HG03460 (cell line): ENCODE measurements around the gene RUFY1.
"Not testable (repeated sequence)": the region's sequence is repeated elsewhere in the genome, so short reads cannot be mapped to it uniquely, and the experiment has no call there.

ENCODE experiments used
- ATAC-seq: cut with Tn5 transposase; IDR thresholded peaks from one replicate; pipeline ENCODE4 v1.9.1; 2021; ENCODE audit not compliant: unreplicated experiment

Gene RUFY1

DNA sequence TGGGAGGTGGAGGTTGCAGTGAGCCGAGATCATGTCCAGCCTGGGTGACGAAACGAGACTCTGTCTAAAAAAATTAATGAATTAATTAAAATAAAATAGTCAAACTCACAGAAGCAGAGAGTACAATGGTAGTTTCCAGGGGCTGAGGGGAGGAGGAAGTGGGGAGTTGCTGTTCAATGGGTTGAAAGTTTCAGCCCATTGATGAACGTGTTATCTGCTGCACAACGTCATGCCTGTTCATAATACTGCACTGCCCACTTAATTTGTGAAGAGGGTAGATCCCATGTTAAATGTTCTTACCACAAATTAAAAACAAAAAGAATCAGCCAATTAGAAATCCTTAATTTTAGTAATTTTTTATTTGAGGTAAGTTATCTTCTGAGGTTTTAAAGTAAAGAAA lies 16.4 kb upstream of the RUFY1 start:
- ATAC-seq: peak; percentile 52

DNA sequence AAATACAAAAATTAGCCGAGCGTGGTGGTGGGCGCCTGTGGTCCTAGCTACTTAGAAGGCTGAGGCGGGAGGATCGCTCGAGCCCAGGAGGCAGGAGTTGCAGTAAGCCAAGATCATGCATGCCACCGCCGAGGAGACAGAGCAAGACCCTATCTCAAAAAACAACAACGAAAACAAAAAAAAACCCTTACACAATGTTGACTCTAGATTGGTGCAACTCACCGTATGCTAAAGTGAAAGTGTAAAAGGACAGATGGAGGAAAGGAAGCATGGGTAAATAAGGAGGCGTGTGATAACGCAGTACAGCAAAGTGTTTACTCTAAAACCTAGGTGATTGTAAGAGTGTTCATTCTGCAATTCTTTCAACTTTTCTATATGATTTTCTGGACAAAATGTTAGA lies 15.9 kb upstream of the RUFY1 start:
- ATAC-seq: peak; percentile 36

GRCh38 chr5:179536676-179537075 lies 13.7 kb upstream of the RUFY1 start:
- no peak for ATAC-seq

- ATAC-seq: no peak
Observed at GRCh38 chr5:179542170-179542569, 8.2 kb upstream of the RUFY1 start.

DNA sequence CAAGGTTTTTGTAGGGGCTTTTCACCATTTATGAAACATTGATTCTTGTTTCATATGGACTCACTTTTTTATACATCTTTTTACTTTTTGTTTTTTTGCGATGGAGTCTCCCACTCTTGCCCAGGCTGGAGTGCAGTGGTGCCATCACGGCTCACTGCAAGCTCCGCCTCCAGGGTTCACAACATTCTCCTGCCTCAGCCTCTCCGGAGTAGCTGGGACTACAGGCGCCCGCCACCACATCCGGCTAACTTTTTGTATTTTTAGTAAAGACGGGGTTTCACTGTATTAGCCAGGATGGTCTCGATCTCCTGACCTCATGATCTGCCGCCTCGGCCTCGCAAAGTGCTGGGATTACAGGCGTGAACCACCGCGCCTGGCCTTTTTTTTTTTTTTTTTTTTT lies 7.1 kb upstream of the RUFY1 start:
- ATAC-seq: not testable (repeated sequence)

GRCh38 chr5:179553006-179553405 lies 2.7 kb downstream of the RUFY1 start:
- ATAC-seq: no peak

DNA sequence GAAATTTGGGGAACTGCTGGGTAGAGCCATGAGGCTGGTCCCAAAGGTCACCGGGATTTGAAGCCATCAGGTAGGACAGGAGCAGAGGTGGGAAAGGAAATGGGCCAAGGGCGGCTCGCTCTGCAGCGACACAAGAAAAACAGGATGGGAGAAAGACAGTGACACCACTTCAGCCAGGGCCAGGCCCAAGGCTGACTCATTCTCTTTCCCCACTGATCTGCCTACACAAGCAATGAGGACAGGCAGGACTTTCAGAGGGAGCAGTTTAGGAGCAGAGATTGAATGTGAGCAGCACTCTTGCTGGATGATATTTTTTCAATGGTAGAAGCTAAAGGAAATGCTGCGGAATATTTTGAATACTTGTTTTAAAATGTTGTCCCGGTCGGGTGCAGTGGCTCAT lies 3.5 kb downstream of the RUFY1 start:
- no peak for ATAC-seq

- ATAC-seq: no peak
Observed at GRCh38 chr5:179554981-179555380, 4.6 kb downstream of the RUFY1 start.

GRCh38 chr5:179558261-179558799 lies 8.0 kb downstream of the RUFY1 start:
- not testable (repeated sequence) for ATAC-seq

DNA sequence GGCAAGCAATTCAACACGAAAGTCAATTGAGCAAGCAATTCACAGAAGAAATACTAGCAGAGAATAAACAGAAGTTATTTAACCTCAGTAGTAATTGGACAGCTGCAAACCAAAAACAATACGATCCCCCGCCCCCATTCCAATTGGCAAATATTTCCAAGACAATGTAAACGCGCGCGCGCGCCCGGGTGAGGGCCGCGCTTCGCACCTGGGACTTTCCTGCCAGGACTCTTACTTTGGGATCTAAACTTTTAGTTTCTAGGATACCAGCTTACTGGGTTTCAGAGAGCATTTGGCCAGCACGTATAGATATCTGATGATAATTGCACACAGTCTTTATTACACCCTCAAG lies 8.6 kb downstream of the RUFY1 start:
- no peak for ATAC-seq

- peak; percentile 99 for ATAC-seq
Observed at GRCh38 chr5:179559284-179560252, 9.2 kb downstream of the RUFY1 start.

DNA sequence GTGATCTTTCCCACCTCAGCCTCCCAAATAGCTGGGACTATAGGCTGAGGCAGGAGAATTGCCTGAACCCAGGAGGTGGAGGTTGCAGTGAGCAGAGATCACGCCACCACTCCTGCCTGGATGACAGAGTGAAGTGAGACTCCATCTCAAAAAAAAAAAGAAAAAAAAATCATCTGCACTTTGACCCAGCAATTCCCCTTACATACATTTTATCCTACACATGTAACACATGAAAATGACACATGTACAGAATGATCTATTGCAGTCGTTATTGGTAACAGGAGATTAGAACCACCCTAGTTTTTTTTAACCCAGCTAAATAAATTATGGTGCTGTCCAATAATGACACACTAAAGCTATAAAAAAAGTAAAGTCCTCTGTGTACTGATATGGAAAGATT lies 14.2 kb downstream of the RUFY1 start:
- no peak for ATAC-seq

GRCh38 chr5:179568721-179569120 lies 18.4 kb downstream of the RUFY1 start:
- no peak for ATAC-seq

DNA sequence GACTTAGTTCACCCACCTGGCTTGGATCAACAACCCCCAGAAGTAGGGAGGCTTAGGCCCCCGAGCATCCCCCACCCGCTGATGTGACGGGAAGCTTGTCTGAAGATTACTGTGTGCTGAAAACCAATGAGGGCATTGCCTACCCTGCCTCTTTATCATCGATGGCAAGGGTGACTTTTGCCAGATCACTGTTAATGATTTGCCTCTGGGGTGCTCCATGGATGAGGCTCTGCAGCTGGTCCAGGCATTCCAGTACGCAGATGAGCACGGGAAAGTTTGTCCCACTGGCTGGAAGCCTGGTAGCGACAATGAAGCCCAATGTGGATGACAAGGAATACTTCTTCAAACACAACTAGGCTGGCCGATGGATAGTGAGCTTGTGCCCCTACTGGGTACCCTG lies 22.0 kb downstream of the RUFY1 start:
- no peak for ATAC-seq

DNA sequence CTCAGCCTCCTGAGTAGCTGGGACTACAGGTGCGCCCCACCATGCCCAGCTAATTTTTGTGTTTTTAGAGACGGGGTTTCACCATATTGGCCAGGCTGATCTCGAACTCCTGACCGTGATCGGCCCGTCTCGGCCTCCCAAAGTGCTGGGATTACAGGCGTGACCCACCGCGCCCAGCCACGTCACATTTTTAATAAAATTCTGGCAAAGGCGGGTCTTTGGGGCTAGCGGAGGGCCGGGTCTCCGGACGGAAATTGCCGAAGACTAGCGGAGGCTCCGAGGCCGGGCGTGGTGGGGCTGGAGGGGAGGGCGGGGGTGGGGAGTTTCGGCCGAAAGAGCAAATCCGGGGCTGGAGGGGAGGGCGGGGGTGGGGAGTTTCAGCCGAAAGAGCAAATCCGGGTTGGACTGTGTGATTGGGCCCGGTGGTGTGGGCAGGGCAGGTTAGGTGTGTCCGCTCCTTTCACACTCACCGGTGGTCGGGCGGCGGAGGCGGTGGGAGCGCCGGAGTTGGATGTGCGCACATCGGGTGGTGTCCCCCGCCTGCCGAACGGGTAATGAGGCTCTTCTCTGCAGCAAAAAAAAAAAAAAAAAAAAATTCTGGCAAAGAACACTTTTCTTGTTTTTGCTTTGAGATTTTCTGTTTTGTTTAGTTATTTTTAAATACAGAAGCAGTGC lies 27.1 kb downstream of the RUFY1 start:
- no peak for ATAC-seq

- no peak for ATAC-seq
Observed at GRCh38 chr5:179585941-179586401, 35.6 kb downstream of the RUFY1 start.

DNA sequence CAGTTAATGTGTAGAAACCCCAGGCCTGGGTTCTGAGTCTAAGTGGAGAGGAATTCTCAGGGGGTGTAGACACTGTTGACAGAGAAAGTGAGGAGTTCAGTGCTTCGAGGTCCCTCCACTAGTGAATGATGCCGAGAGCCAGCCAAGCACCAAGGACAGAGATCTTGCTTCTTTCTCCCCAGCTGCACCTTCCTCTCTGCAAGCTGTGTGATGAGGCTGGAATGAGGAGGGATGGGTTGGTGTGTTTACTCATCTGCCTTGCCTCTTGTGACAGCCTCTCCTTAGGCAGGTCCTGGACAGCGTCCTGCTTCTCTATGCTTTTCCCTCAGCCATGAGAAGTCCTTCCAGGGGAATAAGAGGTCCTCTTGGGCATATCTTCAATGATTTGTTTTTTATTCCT lies 37.8 kb downstream of the RUFY1 start:
- ATAC-seq: no peak

DNA sequence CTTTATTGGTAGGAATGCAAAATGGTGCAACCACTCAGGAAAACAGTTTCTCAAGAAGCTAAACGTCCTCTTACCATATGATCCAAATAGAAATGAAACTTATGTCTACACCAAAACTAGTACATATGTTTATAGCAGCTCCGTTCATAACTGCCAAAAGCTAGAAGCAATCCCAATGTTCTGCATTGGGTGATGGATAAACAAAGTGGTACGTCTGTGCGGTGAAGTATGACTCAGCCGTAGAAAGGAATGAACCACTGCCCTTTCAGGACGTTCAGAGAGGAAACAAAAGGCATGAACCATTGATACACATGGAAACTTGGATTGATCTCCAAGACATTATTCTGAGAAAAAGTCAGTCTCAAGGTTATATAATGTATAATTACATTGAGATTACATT lies 45.6 kb downstream of the RUFY1 start:
- ATAC-seq: no peak

DNA sequence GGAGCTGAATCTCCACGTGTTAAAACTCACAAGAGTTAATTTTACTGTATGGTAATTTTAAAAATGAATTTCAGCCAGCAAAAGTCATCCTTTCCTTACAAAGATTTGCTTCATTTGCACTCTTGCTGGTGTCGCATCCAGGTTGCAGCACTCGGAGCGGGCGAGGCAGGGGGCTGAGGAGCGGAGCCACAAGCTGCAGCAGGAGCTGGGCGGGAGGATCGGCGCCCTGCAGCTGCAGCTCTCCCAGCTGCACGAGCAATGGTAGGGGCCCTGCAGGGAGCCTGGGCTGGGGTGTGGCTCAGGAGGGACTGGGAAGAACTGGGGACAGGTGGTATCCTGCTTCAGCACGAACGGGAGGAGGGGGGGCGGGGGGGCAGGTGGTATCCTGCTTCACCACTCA lies 46.1 kb downstream of the RUFY1 start:
- ATAC-seq: no peak

- ATAC-seq: no peak
Observed at GRCh38 chr5:179599100-179599499, 48.7 kb downstream of the RUFY1 start.

DNA sequence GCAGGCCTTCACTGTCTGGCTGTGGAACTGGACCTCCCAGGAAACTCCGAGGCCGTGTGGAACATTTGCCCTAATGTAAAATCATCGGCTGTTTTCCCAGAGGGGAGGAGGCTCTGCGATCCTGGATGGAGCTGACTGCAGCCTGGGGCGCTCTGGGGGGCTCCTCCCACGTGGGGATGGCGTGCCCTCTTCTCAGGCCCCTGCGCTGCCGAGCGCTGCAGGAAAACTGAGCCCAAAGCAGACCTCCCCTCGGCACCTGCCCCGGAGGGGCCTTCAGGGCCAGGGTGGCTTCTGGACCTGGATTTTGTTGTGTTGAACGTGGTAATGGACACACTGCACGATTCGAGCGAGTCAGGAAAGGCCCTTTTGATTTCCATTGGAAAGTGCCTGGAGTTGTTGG lies 49.2 kb downstream of the RUFY1 start:
- ATAC-seq: no peak

- no peak for ATAC-seq
Observed at GRCh38 chr5:179599973-179600372, 49.6 kb downstream of the RUFY1 start.
